Measurements from ENCODE around the gene RNPEP.
"Not testable (repeated sequence)": the region's sequence is repeated elsewhere in the genome, so short reads cannot be mapped to it uniquely, and the experiment has no call there.

RNPEP gene

GRCh38 chr1:202038688-202039346, 56.4 kb downstream of the RNPEP start:
- no peak for DNase-seq

GRCh38 chr1:202045705-202046104, 63.3 kb downstream of the RNPEP start:
- DNase-seq = peak; percentile 72

GRCh38 chr1:202046227-202046626, 63.8 kb downstream of the RNPEP start:
- DNase-seq = peak; percentile 99

GRCh38 chr1:202046748-202047708, 64.6 kb downstream of the RNPEP start:
- peak; percentile 80 for DNase-seq

- DNase-seq = peak; percentile 49
Measured at GRCh38 chr1:202047977-202048376, 65.5 kb downstream of the RNPEP start.

GRCh38 chr1:202049129-202049528, 66.7 kb downstream of the RNPEP start:
- no peak for DNase-seq

- no peak for DNase-seq
Measured at GRCh38 chr1:202054094-202054493, 71.6 kb downstream of the RNPEP start.

- not testable (repeated sequence) for DNase-seq
Measured at GRCh38 chr1:202054673-202055072, 72.2 kb downstream of the RNPEP start.
